ENCODE data around the gene SMAD7. TPM values are rescaled to one million over a fixed set of nuclear protein-coding genes. Genes with fewer than 3 reads are reported as not detected.

Gene SMAD7
- total and polyA plus RNA-seq, 2 donors (not counting 1 experiment from before 2014, with no cell fraction given): 6.1 to 16.3 TPM

DNA sequence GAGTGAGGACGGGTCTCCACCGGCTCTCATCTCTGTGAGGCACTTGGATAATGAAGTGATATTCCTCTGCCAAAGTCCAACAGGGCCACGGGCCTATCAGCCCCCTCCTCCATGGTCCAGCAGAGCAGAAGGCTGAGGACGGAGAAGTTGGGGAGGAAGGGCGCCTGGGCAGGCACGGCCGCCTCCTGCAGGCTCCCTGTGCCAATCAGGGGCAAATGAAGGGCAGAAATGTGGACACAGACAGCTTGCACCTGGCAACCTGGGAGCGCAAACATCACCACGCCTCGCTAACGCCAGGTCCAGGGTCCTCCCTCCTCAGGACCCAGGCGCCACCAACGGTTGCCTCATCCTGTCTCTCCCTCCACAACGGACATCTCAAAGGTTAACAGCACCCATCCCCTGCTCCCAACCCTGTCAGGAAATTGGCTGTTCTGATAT, 24.3 kb downstream of the SMAD7 start:
- no peaks in the 10 kb centered on the region for H3K9me3 ChIP-seq (ENCODE audit: control insufficient read depth, insufficient read depth, low read depth, low read length)
- no peak overlapping the region for H3K4me2 ChIP-seq (ENCODE audit: extremely low read depth, insufficient read depth, low read length)
- H3K9ac ChIP-seq (ENCODE audit: insufficient read depth, low read length): no peak overlapping the region
- peaks cover 79% of the 10 kb centered on the region for H3K79me2 ChIP-seq (ENCODE audit: control insufficient read depth, insufficient read depth, low read length)
- no peak for TF ChIP-seq EZH2 (IDR thresholded peaks at IDR 0.05; ENCODE audit: low read length, missing control alignments)
- TF ChIP-seq, protein P1, sequence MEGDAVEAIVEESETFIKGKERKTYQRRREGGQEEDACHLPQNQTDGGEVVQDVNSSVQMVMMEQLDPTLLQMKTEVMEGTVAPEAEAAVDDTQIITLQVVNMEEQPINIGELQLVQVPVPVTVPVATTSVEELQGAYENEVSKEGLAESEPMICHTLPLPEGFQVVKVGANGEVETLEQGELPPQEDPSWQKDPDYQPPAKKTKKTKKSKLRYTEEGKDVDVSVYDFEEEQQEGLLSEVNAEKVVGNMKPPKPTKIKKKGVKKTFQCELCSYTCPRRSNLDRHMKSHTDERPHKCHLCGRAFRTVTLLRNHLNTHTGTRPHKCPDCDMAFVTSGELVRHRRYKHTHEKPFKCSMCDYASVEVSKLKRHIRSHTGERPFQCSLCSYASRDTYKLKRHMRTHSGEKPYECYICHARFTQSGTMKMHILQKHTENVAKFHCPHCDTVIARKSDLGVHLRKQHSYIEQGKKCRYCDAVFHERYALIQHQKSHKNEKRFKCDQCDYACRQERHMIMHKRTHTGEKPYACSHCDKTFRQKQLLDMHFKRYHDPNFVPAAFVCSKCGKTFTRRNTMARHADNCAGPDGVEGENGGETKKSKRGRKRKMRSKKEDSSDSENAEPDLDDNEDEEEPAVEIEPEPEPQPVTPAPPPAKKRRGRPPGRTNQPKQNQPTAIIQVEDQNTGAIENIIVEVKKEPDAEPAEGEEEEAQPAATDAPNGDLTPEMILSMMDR (conservative IDR thresholded peaks at IDR 0.05 in 1 of 2, IDR thresholded peaks at IDR 0.05 in 1 of 2; ENCODE audit: low read depth in 1 of 2, low read length in 2 of 2): no peak
- no peak overlapping the region for H3K27ac ChIP-seq (ENCODE audit: insufficient read depth, low read length)
- peaks cover 66% of the 10 kb centered on the region for H3K4me1 ChIP-seq (ENCODE audit: control insufficient read depth, extremely low read depth, insufficient read depth, low read length)
- H3K27me3 ChIP-seq (ENCODE audit: control insufficient read depth, insufficient read depth, low read length): no peaks in the 10 kb centered on the region
- no peak for DNase-seq (ENCODE audit: low read depth in 2 of 2)
- H2AFZ ChIP-seq (ENCODE audit: low read length): no peak overlapping the region
- no peaks in the 10 kb centered on the region for H4K20me1 ChIP-seq (ENCODE audit: control insufficient read depth, extremely low read depth, insufficient read depth, low read length)
- H3K4me3 ChIP-seq (replicated peaks in 1 of 4; ENCODE audit: control extremely low read depth in 1 of 4, insufficient read depth in 1 of 4, low read depth in 3 of 4, low read length in 4 of 4): no peak overlapping the region
- no peaks in the 10 kb centered on the region for H3K36me3 ChIP-seq (ENCODE audit: control insufficient read depth, insufficient read depth, low read length)

DNA sequence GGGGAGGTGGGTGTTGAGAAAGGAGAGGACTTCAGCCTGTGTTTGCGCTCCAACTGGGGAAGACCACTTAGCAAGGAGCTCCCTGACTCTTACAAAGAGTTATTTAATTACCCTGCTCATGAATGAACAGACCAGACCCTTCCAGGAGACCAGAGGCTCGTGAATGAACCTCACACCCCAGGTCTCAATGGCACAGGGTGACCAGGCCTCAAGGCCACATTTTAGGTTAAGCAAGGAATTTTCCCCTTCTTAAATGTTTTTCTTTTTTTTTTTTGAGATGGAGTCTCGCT, 25.3 kb downstream of the SMAD7 start:
- Histone ChIP-seq H3K4me1 (ENCODE audit: control insufficient read depth, extremely low read depth, insufficient read depth, low read length) (peaks cover 59% of the 10 kb centered on the region), H4K20me1 (ENCODE audit: control insufficient read depth, extremely low read depth, insufficient read depth, low read length) (no peaks in the 10 kb centered on the region), H3K9ac (ENCODE audit: insufficient read depth, low read length) (no peak overlapping the region), H3K4me2 (ENCODE audit: extremely low read depth, insufficient read depth, low read length) (no peak overlapping the region), H2AFZ (ENCODE audit: low read length) (no peak overlapping the region), H3K27me3 (ENCODE audit: control insufficient read depth, insufficient read depth, low read length) (no peaks in the 10 kb centered on the region), H3K9me3 (ENCODE audit: control insufficient read depth, insufficient read depth, low read depth, low read length) (no peaks in the 10 kb centered on the region), H3K27ac (ENCODE audit: insufficient read depth, low read length) (no peak overlapping the region), H3K36me3 (ENCODE audit: control insufficient read depth, insufficient read depth, low read length) (peaks cover 4% of the 10 kb centered on the region), H3K4me3 (replicated peaks in 1 of 4; ENCODE audit: control extremely low read depth in 1 of 4, insufficient read depth in 1 of 4, low read depth in 3 of 4, low read length in 4 of 4) (no peak overlapping the region), H3K79me2 (ENCODE audit: control insufficient read depth, insufficient read depth, low read length) (peaks cover 74% of the 10 kb centered on the region)
- no peak for DNase-seq (ENCODE audit: low read depth in 2 of 2)
- no peak for TF ChIP-seq EZH2 (IDR thresholded peaks at IDR 0.05; ENCODE audit: low read length, missing control alignments)
- TF ChIP-seq, protein P1 (conservative IDR thresholded peaks at IDR 0.05 in 1 of 2, IDR thresholded peaks at IDR 0.05 in 1 of 2; ENCODE audit: low read depth in 1 of 2, low read length in 2 of 2): no peak

DNA sequence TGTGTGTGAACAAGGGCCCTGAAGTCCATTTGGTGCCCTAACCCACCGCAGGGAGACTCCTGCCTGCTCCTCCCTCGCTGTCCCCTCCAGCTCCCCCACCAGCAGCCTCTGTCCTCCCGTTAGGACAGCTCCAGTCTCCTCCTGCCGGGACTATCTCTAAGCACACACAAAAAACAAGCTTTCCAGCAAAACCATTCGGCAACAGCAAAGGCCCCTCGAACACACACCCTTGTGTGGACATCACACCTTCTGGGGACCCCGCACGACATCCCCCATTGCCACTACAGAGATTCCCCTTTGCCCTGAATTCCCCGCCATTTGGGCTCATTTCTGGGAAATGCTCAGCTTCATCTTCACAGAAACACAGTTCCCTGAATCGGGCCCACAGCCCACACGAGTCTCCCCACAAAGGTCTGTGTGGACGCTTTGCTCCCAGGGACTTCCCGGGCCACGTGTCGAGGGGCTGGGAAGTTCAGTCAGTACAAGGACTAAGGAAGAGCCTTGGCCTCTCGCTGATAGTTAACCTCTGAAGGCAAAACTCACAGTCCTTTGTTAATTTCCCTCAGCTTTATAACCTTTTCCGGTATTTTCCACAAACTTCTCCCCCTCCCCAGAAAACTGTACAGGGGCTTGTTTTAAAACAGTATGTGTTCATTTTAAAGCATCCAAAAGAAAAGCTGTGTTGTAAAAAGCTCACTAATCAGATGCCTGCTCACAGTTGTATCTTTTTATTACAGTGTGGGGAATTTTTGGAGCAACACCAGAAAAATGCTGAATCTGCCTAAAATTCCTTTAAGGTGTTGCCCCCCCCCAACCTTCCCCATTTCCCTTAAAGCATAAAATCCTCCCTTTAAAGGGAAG, 25.9 kb downstream of the SMAD7 start:
- Histone ChIP-seq H3K4me3 (replicated peaks in 1 of 4; ENCODE audit: control extremely low read depth in 1 of 4, insufficient read depth in 1 of 4, low read depth in 3 of 4, low read length in 4 of 4) (peak overlapping the region in 1 of 4 experiments; percentile 7), H3K36me3 (ENCODE audit: control insufficient read depth, insufficient read depth, low read length) (peaks cover 6% of the 10 kb centered on the region), H3K9me3 (ENCODE audit: control insufficient read depth, insufficient read depth, low read depth, low read length) (no peaks in the 10 kb centered on the region), H3K27ac (ENCODE audit: insufficient read depth, low read length) (peak overlapping the region; percentile 69), H3K79me2 (ENCODE audit: control insufficient read depth, insufficient read depth, low read length) (peaks cover 72% of the 10 kb centered on the region), H2AFZ (ENCODE audit: low read length) (peak overlapping the region; percentile 16), H3K9ac (ENCODE audit: insufficient read depth, low read length) (peak overlapping the region; percentile 18), H3K4me1 (ENCODE audit: control insufficient read depth, extremely low read depth, insufficient read depth, low read length) (peaks cover 53% of the 10 kb centered on the region), H3K27me3 (ENCODE audit: control insufficient read depth, insufficient read depth, low read length) (no peaks in the 10 kb centered on the region), H3K4me2 (ENCODE audit: extremely low read depth, insufficient read depth, low read length) (peak overlapping the region; percentile 62), H4K20me1 (ENCODE audit: control insufficient read depth, extremely low read depth, insufficient read depth, low read length) (no peaks in the 10 kb centered on the region)
- TF ChIP-seq, protein P1 (conservative IDR thresholded peaks at IDR 0.05 in 1 of 2, IDR thresholded peaks at IDR 0.05 in 1 of 2; ENCODE audit: low read depth in 1 of 2, low read length in 2 of 2): peak in 1 of 2 donors; percentile 7
- no peak for TF ChIP-seq EZH2 (IDR thresholded peaks at IDR 0.05; ENCODE audit: low read length, missing control alignments)
- DNase-seq (ENCODE audit: low read depth in 2 of 2): no peak

Data from fibroblast of lung (primary cell).